OCI-LY7 (cell line): ENCODE results near the gene RADIL. TPM values are rescaled to one million over a fixed set of nuclear protein-coding genes. Genes with fewer than 3 reads are reported as not detected.

Source experiments
- BruUV-seq: library from RNA; stranded (reverse); fragments of 400-500 nt; replicated peaks from 2 replicates; lab custom pipeline; 2021; lab: Mats Ljungman, UMichigan
- CTCF ChIA-PET: fragments of 300-600 bp; sonication (Branson Sonifier 250); formaldehyde crosslinking; loops from one replicate; lab custom pipeline; 2022; ENCODE audit warnings: antibody characterized with exemption; ENCODE audit not compliant: unreplicated experiment; lab: Charles Lee
- POLR2A ChIA-PET: fragments of 300-600 bp; sonication (Branson Sonifier 250); formaldehyde crosslinking; loops from one replicate; lab custom pipeline; 2022; ENCODE audit warnings: antibody characterized with exemption; lab: Charles Lee
- DNase-seq: peaks from one replicate; pipeline ENCODE4 v3.0.0-alpha.2; 2015; ENCODE audit warnings: low spot score
- H2AFZ ChIP-seq: fragments of 200-600 bp; sonication (generic), shearing (Covaris generic); 2 replicates; pipeline ENCODE4 v1.6.1; 2014; ENCODE audit warnings: mild to moderate bottlenecking, antibody characterized with exemption, low read length, moderate library complexity
- H3K27ac ChIP-seq: fragments of 200-600 bp; sonication (generic); 2 replicates; pipeline ENCODE4 v1.5.1; 2014; ENCODE audit warnings: mixed run types, low read depth, mild to moderate bottlenecking, moderate library complexity, low read length, inconsistent platforms; ENCODE audit not compliant: poor library complexity, severe bottlenecking
- H3K36me3 ChIP-seq: fragments of 200-600 bp; sonication (generic); 2 replicates; pipeline ENCODE4 v1.6.1; 2014; ENCODE audit warnings: mild to moderate bottlenecking, antibody characterized with exemption, low read length, moderate library complexity, mixed read lengths; ENCODE audit not compliant: insufficient read depth
- H3K4me1 ChIP-seq: fragments of 200-600 bp; sonication (generic); 2 replicates; pipeline ENCODE4 v1.5.1; 2014; ENCODE audit warnings: mild to moderate bottlenecking, low read length; ENCODE audit not compliant: insufficient read depth, poor library complexity, severe bottlenecking
- H3K4me2 ChIP-seq: fragments of 200-600 bp; sonication (generic); 2 replicates; pipeline ENCODE4 v1.6.1; 2014; ENCODE audit warnings: mild to moderate bottlenecking, low read length
- H3K4me3 ChIP-seq: fragments of 200-600 bp; sonication (generic); 2 replicates; pipeline ENCODE4 v1.5.1; 2014; ENCODE audit warnings: mild to moderate bottlenecking, low read depth, low read length; ENCODE audit not compliant: poor library complexity, severe bottlenecking
- H3K79me2 ChIP-seq: fragments of 200-600 bp; sonication (generic); 2 replicates; pipeline ENCODE4 v1.6.1; 2016; ENCODE audit warnings: low read depth, mild to moderate bottlenecking, low read length, moderate library complexity, mixed read lengths; ENCODE audit not compliant: insufficient read depth
- H3K9me2 ChIP-seq: fragments of 200-600 bp; sonication (generic); 2 replicates; pipeline ENCODE4 v1.6.1; 2016; ENCODE audit warnings: mild to moderate bottlenecking, low read length, mixed read lengths; ENCODE audit not compliant: insufficient read depth
- H3K9me3 ChIP-seq: fragments of 200-600 bp; sonication (generic); 2 replicates; pipeline ENCODE4 v1.6.1; 2014; ENCODE audit warnings: mild to moderate bottlenecking, mixed run types, low read length, mixed read lengths
- H4K20me1 ChIP-seq: fragments of 200-600 bp; sonication (generic); 2 replicates; pipeline ENCODE4 v1.6.1; 2014; ENCODE audit warnings: mild to moderate bottlenecking, antibody characterized with exemption, low read length, moderate library complexity, mixed read lengths; ENCODE audit not compliant: insufficient read depth
- EZH2phosphoT487 ChIP-seq: fragments of 200-600 bp; sonication (generic); IDR thresholded peaks from 2 replicates; pipeline ENCODE4 v1.6.1; 2018; ENCODE audit warnings: low read depth, borderline replicate concordance, mild to moderate bottlenecking, mixed run types, antibody characterized with exemption, low read length, moderate library complexity, mixed read lengths
- intact Hi-C: fragments of 100-400 bp; cut with micrococcal nuclease; formaldehyde crosslinking; loops from one replicate; pipeline ENCODE4 v1.10.0; 2022; ENCODE audit not compliant: unreplicated experiment
- total RNA-seq, 2 experiments: library from RNA; depleted of rRNA in 1 of 2; stranded (reverse); fragments of >200 nt in 1 of 2; shearing (Covaris generic) in 1 of 2; gene quantifications; 2 replicates each; pipeline ENCODE4 v1.2.3, GENCODE V29; 2014 to 2022
- TF ChIP-seq, protein P1 (sequence below): fragments of 200-600 bp; sonication (generic); conservative IDR thresholded peaks from 2 replicates; pipeline ENCODE4 v1.5.1; 2014; ENCODE audit warnings: mild to moderate bottlenecking, antibody characterized with exemption, low read length, moderate library complexity, mixed read lengths

The RADIL gene
- total RNA-seq, 2 experiments from 2014 or later = 0.34 TPM; not detected in 1

DNA sequence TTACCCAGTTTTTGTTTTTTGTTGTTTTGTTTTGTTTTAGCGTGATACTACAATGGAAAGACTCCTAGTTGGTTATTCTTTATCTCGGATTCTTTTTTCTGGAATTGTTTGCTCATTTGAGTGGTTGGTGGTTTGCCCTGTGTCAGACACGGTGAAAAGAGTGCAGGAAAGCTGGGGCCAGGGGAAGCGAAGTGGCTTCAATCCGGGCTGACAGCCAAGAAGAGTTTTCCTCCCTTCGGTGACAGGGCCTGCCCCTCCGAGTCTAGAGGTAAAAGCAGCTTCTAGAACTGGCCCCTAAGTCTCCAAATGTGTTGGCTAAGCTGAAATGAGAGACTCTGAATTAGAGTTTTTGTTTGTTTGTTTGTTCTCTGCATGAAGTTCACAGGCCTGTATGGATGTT lies 113.8 kb downstream of the RADIL start:
- no peaks in the 10 kb centered on the region for H3K36me3 ChIP-seq
- H3K79me2 ChIP-seq = no peaks in the 10 kb centered on the region
- POLR2A ChIA-PET = no interaction called here
- H3K9me3 ChIP-seq = no peaks in the 10 kb centered on the region
- TF ChIP-seq, protein P1, sequence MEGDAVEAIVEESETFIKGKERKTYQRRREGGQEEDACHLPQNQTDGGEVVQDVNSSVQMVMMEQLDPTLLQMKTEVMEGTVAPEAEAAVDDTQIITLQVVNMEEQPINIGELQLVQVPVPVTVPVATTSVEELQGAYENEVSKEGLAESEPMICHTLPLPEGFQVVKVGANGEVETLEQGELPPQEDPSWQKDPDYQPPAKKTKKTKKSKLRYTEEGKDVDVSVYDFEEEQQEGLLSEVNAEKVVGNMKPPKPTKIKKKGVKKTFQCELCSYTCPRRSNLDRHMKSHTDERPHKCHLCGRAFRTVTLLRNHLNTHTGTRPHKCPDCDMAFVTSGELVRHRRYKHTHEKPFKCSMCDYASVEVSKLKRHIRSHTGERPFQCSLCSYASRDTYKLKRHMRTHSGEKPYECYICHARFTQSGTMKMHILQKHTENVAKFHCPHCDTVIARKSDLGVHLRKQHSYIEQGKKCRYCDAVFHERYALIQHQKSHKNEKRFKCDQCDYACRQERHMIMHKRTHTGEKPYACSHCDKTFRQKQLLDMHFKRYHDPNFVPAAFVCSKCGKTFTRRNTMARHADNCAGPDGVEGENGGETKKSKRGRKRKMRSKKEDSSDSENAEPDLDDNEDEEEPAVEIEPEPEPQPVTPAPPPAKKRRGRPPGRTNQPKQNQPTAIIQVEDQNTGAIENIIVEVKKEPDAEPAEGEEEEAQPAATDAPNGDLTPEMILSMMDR = no peak
- TF ChIP-seq EZH2phosphoT487 = no peak
- no peaks in the 10 kb centered on the region for H3K9me2 ChIP-seq
- H3K4me1 ChIP-seq = peaks cover 6% of the 10 kb centered on the region
- no peak for DNase-seq
- H2AFZ ChIP-seq = no peak overlapping the region
- H3K4me2 ChIP-seq = no peak overlapping the region
- no peak overlapping the region for H3K4me3 ChIP-seq
- no peak overlapping the region for H3K27ac ChIP-seq
- no TSS peak for BruUV-seq
- CTCF ChIA-PET = no interaction called here
- intact Hi-C loops = loop anchor here (10.0 kb wide), 1 partner anchor 205 kb away; no protein-coding TSS in a partner anchor
- no peaks in the 10 kb centered on the region for H4K20me1 ChIP-seq

DNA sequence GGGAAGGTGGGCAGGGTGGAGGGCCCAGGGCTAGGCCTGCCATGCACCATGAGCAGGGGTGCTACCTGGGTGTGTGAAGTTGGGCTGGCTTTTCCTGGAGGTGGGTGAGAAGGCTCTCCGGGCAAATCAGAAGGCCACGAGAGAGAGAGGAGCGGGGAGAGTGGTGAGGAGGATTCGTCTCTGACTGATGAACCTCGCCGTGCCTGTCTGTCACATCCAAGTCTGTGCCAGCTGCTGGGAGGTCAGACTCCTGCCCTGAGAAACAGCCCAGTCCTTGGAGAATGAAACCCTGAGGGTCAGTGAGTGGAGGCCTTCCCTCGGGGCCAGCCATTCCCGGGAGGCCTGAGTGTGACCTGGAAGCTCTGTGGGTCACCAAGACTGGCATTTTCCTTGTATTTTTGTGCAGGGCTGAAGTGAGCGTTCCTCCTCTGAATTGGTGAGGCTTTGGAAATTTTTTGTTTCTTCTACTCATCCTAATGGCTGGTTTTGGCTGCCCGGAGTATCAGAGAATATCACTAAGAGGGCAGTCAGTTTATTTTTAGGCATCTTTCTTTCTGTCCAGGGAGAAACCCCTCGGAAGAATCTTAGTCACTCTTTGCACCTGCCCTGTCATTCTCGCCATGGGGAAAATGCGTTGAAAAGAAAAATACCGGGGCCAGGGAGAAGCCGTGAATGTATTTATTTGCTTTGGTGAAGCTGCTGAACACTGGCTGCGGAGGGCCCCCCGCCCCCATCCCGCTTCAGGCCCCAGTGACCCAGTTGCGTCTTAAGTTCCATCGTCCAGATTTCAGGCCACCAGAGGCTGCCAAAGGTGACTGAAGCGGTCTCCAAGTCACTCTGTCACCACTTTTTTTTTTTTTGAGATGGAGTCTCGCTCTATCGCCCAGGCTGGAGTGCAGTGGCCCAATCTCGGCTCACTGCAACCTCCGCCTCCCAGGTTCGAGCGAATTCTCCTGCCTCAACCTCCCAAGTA lies 114.6 kb downstream of the RADIL start:
- Histone ChIP-seq H4K20me1 (no peaks in the 10 kb centered on the region), H3K9me2 (no peaks in the 10 kb centered on the region), H3K36me3 (no peaks in the 10 kb centered on the region), H3K4me3 (no peak overlapping the region), H3K4me2 (no peak overlapping the region), H3K27ac (no peak overlapping the region), H3K9me3 (no peaks in the 10 kb centered on the region), H3K4me1 (no peaks in the 10 kb centered on the region), H3K79me2 (no peaks in the 10 kb centered on the region), H2AFZ (no peak overlapping the region)
- no TSS peak for BruUV-seq
- POLR2A ChIA-PET = interaction anchor here (0.6 kb wide), 1 partner anchor 1802 kb away, joined by 3 read pairs; no protein-coding TSS in a partner anchor
- intact Hi-C loops = no loop called here
- CTCF ChIA-PET = no interaction called here
- no peak for DNase-seq
- no peak for TF ChIP-seq EZH2phosphoT487

DNA sequence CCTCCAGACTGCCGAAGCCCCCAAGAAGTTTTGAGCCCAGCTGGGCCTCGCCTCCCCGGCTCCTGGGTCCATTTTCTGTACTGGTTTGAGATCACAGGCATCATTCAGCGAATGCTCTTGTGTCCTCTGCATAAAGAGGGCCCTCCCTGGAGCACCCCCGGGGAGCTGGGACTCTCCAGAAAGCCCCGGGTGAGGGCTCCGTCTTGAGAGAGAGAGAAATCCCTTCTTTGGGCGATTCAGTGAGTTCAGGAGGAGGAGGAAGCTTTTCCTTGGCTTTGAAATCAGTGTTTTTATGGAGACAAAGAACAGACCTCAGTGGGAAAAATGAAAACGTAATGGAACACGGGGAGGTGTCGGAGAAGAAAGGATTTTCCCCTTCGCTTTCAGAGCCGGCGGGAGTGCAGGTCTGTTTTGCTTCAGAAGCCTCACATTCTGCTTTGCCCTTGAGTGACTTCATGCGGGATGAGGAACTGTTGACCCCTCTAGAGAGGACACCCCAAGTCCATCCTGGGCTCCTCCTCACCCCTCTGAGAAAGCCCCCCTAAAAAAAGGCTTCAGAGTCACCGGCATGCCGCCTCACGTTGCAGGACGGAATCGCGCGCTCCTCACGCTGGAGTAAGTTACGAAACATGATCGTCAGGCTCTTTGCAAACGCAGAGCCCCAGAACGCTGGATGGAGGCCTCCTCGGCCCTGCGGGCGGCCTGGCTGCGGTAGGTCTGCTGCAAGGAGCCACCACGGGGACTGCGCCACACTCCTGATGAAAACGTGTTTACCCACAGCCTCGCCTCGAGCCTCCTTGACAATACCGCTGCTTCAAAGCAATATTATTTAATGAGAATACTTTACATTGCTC lies 116.6 kb downstream of the RADIL start:
- no TSS peak for BruUV-seq
- CTCF ChIA-PET = no interaction called here
- H3K4me1 ChIP-seq = no peaks in the 10 kb centered on the region
- no peaks in the 10 kb centered on the region for H3K9me2 ChIP-seq
- no peak overlapping the region for H3K4me2 ChIP-seq
- H3K27ac ChIP-seq = no peak overlapping the region
- no peaks in the 10 kb centered on the region for H4K20me1 ChIP-seq
- TF ChIP-seq EZH2phosphoT487 = no peak
- TF ChIP-seq, protein P1 = no peak
- POLR2A ChIA-PET = no interaction called here
- H2AFZ ChIP-seq = no peak overlapping the region
- no peak overlapping the region for H3K4me3 ChIP-seq
- DNase-seq = no peak
- intact Hi-C loops = no loop called here
- no peaks in the 10 kb centered on the region for H3K79me2 ChIP-seq
- H3K36me3 ChIP-seq = peaks cover 16% of the 10 kb centered on the region
- no peaks in the 10 kb centered on the region for H3K9me3 ChIP-seq
